GM21619 (cell line): ENCODE measurements around the gene PPP1R1A.

Source experiments
- ATAC-seq: cut with Tn5 transposase; IDR thresholded peaks from one replicate; pipeline ENCODE4 v1.9.1; 2021; ENCODE audit not compliant: unreplicated experiment

PPP1R1A gene, protein sequence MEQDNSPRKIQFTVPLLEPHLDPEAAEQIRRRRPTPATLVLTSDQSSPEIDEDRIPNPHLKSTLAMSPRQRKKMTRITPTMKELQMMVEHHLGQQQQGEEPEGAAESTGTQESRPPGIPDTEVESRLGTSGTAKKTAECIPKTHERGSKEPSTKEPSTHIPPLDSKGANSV

DNA sequence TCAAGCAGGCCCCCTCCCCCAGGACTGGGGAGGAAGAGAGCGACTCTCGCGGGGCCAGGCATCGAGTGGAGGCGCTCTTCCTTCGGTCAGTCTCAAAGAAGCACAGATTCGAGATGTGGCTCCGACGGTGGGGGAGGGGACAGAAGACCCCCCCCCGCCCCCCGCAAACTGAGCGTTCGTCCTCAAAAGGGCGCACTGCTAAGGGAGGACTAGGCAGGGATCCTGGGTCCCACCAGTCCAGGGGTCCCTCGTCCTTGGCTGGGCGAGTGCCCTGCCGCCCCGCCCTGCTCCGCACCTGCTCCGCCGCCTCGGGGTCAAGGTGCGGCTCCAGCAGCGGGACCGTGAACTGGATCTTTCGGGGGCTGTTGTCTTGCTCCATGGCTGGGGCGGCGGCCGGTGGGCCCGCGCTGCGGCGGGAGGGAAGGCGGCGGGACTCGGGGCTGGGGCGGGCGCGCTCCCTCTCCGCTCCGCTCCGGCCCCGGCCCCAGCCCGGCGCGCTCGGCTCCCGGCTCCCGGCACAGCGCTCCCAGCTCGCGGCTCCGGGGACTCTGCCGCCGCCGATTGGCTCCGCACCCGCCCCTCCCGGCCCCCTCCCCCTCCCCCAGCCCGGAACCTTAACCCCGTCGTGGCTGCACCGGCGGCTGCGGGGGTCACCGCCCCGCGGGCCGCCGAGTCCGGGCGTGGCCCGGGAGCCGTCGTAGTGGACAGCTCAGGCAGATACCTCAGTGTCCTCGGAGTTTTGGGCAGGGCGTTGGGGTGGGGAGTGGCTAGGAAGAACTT lies at the start of gene PPP1R1A:
PPP1R1A (minus strand) TSS at position 550 of the 780 bp plus-strand sequence; CDS start at position 379, 171 bp downstream.
- no peak for ATAC-seq

DNA sequence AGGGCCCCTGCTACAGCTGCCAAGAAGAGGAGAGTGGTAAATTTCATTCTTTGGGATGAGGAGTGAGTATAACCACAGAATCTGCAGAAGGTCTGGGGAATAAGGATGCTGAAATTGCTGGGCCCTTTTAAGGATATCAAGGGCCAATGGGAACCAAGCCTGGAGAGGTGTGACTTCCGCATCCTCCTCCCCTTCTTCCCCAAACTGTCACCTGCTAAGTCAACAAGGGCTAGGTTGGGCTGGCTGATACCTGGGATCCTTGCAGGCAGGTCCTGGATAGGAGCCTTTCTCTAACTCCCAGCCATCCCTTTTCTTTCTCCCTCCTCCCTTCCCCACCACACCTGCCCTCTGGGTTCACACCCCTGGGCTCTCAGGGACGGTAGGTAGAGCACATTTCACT lies 46.3 kb upstream of the PPP1R1A start, which contains the start of gene LACRT:
LACRT (minus strand) TSS at position 101 of the 400 bp plus-strand sequence; CDS start at position 47, 54 bp downstream.
- no peak for ATAC-seq

DNA sequence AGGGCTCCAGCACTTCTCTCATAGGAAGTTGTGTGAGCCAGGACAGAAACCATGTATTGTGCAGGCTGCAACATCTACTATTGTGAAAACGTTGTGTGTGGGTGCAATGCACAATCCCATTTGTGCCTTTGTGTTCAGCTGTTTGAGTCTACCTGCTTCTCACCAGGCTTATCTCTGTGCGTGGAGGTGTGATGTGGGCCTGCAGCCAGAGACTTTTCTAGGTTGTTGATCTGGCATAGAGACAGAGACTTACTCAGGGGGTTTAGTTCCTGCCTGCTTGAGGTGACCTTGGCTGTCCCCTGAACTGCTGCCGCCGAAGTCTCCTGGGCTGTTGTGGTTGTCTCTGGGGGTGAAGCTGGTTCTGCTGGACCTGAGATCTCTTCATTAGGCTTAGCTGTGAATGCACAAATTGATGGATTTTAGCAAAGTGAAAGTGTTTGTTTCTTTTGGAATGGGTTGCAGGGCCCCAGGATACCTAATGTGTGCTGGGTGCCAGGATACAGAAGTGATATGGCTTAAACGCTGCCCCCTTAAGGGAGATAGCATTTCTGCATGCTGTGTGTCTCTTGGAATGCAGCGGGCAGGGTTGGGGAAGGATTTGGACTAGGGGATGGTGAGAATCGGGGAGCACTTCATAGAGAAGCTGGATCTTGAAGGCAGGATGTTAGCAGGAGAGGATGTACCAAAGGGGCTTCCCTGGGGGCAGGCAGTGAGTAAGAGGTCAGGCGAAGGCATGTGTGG lies 43.7 kb upstream of the PPP1R1A start:
- ATAC-seq, result no peak

DNA sequence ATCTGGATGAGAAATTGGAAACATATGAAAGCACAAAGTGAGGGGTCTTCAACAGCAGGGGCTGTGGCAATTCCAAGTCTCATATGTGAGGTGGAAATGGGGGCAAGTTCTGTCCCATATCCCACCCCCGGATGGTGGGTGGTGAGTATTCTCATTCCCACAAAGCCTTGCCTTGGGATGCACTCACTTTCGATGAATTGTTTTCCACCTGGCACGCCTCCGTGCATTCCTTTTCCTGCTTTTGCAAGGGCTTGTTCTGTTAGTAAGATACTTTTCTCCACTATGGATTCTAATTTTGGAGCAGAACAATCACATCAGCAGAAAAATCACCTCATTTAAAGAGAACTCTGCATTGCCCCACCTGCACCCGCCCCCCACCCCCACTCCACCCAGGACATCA lies 43.1 kb upstream of the PPP1R1A start:
- no peak for ATAC-seq

DNA sequence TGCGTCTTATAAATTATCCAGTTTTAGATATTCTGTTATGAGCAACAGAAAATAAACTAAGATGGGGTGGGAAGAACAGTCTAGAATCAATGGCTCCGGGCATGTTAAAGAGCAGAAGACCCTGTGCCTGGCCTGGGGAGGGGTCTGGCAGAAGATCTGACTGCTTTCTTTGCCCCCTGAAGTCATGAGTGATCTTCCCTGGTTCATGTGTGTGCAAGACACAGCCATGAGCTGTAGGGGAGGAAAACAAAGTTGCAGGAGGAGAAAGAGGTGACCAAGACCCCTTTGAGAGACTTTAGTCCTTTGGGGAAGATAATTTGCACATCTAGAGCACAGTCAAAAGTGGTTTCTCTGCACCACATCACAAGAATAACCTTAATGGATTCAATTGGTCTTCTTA lies 41.5 kb upstream of the PPP1R1A start:
- ATAC-seq, result no peak

DNA sequence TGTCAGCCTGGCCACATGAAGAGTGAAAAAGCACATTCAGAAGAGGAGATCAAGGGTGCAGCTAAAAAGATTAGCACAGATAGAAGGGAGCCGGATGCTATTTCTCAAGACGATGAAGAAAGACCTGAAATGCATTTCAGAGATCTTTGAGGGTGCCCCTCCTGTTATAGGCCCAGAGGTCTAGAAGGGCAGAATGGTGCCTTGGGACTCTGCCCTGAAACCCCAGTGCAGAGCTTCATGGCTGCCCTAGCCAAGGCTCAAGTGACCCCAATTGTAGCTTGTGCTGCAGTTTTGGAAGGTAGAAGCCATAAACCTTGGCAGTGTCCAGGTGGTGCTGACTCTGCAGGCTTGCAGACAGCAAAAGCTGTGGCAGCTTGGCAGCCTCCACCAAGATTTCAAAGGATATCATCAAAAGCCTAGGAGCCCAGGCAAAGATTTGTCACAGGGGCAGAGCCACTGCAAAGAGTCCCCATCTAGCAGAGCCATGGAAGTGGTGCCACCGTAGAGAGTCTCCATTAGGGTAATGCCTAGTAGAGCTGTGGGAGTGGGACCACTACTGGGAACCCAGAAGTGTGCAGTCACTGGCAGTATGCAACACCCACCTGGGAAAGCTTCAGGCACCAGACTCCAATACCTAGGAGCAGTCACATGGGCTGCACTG lies 39.9 kb upstream of the PPP1R1A start:
- ATAC-seq, result no peak

DNA sequence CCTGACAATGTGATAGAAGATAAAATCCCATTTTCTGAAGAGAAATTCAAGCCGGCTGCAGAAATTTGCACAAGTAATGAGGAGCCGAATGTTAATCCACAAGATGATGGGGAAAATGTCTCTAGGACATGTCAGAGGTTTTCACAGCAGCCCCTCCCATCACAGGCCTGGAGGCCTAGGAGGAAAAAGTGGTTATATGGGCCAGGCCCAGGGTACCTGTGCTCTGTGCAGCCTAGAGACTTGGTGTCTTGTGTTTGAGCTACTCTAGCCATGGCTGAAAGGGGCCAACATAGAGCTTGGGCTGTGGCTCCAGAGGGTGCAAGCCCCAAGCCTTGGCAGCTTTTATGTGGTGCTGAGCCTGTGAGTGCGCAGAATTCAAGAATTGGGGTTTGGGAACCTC lies 38.8 kb upstream of the PPP1R1A start:
- no peak for ATAC-seq

DNA sequence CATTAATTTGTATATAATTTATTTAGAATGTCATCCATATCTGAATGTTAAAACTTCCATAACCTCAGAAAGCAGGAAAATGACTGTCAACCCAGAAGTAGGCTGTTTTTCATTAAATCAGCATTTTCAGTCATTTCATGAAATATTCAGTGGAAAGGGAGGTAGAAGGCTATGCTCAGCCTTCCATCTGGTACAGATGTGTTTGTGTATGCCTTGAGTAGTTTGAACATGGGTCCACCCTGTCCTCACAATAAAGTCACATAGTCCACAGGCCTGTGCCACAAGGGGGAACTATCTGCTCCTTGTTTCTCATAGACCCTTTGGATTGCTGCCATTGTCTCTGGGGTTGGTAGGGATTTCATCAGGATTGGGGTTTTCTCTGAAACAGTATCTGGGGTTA lies 37.1 kb upstream of the PPP1R1A start:
- ATAC-seq, result no peak

DNA sequence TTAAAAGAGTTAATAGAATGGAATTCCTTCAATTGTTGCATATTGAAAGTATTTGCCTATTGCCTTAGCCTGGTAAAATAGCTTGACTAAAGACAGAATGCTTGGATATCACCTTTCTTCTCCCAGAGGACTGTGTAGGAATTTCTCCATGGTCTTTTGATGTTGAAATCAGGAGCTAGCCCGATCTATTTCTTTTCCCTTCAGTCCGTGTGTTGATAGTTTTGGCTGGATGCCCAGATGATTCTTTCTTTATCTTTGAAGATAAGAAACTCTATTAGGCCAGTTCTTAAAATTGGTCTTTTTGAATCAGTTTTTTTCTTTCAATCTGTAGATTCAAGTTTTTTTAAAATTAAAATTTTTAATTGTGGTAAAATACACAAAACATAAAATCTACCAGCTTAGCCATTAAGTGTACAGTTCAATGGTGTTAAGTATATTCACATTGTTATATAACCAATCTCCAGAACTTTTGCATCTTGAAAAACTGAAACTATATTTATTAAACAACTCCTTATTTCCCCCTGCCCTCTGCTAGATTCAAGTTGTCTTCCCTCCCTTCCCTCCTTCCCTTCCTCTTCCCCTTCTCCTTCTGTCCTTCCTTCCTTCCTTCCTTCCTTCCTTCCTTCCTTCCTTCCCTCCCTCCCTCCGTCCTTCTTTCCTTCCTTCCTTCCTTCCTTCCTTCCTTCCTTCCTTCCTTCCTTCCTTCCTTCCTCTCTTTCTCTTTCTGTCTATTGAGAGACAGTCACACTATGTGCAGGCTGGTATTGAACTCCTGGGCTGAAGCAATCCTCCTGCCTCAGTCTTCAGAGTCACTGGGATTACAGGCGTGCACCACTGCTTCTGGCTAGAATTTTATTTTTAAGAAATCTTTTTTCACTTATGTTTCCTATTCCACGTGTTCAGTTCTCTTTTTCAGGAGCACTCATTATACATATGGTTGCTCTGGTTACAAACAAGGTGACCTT lies 36.1 kb upstream of the PPP1R1A start:
- ATAC-seq, result no peak

DNA sequence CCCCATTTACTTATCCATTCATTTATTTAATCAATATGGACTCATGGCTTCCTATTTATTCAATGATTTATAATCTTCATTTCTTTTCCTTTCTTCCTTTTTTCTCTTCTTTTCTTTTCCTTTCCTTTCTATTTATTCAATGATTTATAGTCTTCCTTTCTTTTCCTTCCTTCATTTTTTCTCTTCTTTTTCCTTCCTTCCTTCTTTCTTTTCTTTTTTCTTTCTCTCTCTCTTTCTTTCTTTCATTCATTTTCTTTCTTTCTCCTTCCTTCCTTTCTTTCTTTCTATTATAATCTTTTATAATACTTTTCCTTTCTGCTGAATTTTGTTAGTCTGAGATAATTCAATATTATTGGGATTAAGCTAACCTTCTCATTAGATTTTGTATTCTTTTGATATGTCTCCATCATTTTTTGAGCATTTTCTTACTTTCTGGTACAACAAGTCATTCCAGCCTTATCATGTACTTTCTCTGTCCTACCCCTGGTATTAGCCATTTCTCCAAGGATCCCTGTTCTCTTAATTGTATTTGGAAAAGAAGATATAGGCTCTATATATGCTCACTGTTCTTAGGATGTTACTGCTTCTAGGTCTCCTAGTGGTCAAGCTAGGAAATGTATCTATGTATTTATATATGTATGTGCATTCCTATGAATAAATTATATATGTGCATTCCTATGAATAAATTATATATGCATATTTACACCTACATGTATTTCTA lies 34.2 kb upstream of the PPP1R1A start:
- ATAC-seq, result no peak

DNA sequence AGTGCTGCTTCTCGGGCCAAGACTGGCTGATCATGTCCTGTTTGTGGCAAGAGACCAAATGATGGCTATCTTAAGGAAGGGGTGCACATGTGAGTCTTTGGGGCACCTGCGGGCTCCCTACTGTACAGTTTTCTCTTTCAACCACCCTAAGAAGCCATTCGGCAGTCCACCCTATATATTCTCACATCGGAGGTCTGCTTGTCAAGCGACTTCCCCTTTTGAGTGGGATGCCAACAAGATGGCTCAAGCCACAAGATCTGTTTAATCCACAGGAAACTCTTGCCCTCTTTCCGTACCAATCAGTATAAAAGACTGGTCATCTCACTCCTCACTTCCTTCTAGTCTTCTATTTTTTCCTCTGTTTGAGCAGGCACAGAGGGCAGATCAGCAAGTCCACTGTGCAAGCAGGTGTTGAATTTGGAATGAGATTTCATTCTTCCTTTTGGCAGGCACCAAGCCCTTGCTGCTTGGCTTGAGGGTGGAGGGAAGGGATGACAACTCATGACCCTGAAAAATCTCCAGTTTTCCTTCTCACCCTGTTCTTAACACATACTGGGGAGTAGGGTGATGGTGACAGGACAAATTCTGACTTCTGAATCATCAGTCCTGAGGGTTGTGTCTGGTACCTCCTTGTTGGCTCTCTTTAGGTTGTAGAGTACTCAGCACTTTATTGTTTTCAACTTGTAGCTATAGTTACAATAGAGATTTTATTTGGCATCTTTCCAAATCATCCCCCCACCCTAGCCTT lies 28.6 kb upstream of the PPP1R1A start:
- no peak for ATAC-seq

DNA sequence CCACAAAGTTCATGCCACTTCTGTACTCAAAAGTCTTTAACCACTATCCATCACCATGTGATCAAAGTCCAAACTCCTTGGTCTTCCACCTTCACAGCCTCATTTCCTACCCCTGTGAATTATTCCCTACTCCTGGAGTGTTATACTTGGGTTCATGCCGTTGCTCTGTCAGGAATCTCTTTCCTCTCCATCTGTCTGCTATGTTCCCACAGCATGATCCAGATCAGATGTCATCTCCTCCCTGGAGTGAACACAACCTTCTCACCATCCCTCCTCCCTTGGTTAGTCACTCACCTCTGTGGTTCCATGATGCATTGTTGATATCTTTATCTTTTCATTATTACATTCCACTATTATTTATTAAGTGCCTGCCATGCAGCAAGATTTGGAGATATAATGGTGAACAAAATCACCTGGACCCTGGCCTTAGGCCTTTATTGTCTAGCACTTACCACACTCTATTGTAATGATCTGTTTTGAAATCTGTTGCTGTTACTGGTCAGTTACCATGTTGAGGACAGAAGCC lies 23.8 kb upstream of the PPP1R1A start:
- no peak for ATAC-seq

DNA sequence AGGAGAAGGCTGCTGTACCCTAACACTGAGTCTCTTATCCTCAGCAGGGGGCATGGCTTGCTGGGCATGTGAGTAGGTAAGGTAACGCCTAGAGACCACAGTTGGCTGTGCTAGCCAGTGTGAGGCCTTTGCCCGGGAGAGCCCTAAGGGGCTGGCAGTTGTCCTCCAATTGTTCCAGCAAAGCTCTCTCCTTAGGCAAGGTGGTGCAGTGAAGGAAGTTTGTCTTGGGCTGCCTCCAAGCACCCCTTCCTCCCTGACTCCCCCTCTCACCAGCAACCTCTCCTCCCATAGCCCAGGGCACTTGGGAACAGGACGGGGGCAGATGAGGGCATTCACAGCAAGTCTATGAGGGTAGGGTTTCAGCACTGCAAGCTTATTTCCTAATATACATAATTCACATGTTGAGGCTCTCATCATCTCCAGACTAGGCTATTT lies 23.3 kb upstream of the PPP1R1A start:
- ATAC-seq, result no peak

DNA sequence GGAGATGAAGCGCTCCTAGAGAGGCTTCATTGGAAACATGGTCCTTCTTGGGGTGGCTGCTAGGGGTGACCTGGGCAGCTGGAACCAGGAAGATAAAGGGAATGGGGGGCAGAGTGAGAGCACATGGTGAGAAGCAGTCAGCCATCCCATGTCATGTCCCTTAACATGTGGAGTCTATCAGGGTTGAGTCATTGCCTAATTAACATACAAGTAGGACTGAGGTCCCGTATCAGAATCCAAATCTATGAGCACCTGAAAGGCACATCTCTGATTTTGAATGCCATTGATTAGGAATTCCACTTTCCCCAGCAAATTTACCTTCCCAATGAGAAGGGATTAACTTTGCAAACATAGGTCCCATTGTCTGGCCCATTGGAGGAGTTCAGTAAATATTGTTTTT lies 20.3 kb upstream of the PPP1R1A start:
- ATAC-seq, result no peak

DNA sequence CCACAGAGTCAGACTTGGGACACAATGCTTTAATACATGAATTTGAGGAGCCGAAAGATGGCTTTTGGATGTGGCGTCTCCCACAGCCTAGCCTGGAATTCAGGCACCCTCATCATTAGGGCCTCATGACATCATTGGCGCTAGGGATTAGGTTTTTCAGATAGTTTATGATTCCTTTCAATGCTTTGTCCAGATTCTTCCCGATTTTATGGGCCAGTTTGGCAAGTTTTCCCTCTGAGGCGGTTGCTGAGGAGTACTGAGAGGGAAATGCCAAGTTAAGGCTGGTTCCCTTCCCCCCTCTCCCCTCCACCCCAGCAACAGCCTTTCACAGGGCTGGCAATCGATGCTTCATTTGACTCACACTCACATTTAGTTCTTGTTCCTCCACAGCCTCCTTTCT lies 19.7 kb upstream of the PPP1R1A start:
- ATAC-seq, result no peak

DNA sequence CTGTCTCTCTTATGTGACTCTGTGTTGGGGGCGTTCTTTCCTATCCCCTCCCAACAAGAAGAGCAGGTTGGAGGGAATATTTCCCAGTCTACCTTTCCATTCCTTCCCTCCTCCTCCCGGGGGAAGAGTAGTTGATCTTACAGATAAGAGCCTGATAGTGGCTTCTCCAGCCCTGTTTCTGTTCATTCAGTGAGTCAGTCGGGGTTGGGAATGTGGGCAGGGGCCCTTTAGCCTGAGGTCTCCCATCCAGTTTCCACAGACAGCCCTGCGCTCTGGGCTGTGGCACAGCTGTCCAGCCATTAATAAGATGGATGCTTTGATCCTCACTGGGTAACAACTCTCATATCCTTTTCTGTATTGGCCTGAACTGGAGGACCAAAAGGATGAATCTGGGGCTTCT lies 18.1 kb upstream of the PPP1R1A start:
- no peak for ATAC-seq

DNA sequence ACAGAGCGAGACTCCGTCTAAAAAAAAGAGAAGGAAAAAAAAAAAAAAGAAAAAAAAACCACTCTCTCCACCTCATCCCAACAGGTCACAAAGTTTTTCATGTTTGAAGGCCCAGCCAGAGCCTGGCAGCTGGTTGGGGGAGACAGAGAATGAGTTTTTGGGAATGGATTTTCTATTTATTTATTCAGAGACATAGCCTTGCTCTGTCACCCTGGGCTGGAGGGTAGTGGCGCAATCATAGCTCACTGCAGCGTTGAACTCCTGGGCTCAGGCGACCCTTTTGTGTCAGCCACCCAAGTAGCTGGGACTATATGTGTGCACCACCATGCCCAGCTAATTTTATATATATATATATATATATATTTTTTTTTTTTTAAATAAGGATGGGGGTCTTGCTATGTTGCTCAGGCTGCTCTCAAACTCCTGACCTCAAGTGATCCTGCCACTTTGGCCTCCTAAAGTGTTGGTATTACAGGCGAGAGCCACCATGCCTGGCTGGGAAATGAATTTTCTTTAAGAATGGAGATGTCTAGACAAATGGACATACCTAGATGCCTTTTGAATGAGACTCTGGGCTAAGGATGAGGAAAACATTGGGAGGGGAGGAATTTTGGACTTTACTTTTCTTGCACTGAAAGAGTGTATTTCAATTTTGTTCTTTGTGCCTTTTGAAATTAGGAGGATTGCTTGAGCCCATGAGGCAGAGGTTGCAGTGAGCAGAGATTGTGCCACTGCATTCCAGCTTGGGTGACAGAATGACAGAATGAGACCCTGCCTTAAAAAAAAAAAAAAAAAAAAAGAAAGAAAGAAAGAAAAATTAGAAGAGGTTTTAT lies 16.9 kb upstream of the PPP1R1A start:
- no peak for ATAC-seq

DNA sequence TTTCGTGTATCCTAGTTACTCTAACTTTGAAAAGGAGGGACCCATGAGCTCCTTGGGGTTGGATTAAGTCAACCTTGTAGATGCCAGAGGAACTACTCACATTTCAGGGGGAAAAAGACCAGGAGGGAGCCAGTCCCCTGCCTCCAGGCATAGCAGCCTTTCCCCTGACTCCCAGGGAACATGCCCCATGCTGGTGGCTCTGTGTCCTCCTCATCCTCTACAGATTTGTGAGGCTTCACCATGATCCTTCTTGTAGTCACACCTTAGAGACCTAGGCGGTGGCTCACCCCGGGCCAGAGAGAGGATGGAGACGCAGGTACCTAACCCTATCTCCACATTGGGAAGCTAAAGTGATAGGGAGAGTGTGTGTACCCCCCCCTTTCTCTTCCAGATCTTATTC lies 16.0 kb upstream of the PPP1R1A start:
- no peak for ATAC-seq
